HepG2 (cell line): Measurements from ENCODE around the gene CNOT1. TPM values are rescaled to one million over a fixed set of nuclear protein-coding genes. Genes with fewer than 3 reads are reported as not detected.

Experiments used
- ATAC-seq: fragments of 200-7000 bp; cut with Tn5 transposase; 3 replicates; pipeline ENCODE4 v1.9.1; 2020; ENCODE audit warnings: mild to moderate bottlenecking, moderate library complexity
- BruUV-seq: library from RNA; stranded (reverse); fragments of 400-500 nt; replicated peaks from 2 replicates; lab custom pipeline; 2021; lab: Mats Ljungman, UMichigan
- CTCF ChIA-PET: fragments of 300-600 bp; formaldehyde crosslinking; extraction: SDS; loops from one replicate; lab custom pipeline; 2021; ENCODE audit warnings: low total read pairs, inconsistent platforms, low intra/inter-chr PET ratio; lab: Yijun Ruan, JAX
- POLR2A ChIA-PET: fragments of 350-600 bp; sonication (Branson Sonifier 250); formaldehyde crosslinking; loops from one replicate; lab custom pipeline; 2020; ENCODE audit warnings: antibody characterized with exemption, inconsistent platforms; lab: Yijun Ruan, JAX
- DNase-seq: peaks from one replicate; pipeline ENCODE4 v3.0.0-alpha.2; 2015; ENCODE audit warnings: low spot score
- FAIRE-seq: peaks from 3 replicates; lab custom pipeline; 2011; peaks lifted over from hg19 to GRCh38; lab: Jason Lieb, UNC
- H2AFZ ChIP-seq: one replicate; pipeline ENCODE4 v1.6.1; 2011; ENCODE audit warnings: low read length, inconsistent platforms
- H3K27ac ChIP-seq: fragments of 300-600 bp; 3 replicates; pipeline ENCODE4 v1.8.0; 2011; ENCODE audit warnings: mixed run types, mild to moderate bottlenecking, mixed read lengths, low read length, inconsistent platforms; ENCODE audit not compliant: insufficient read depth; ENCODE audit errors: extremely low read length
- H3K27me3 ChIP-seq, 2 experiments: fragments of 200-600 bp in 1 of 2; 2 replicates in 1 of 2; 3 replicates in 1 of 2; pipeline versions ENCODE4 v1.6.0 to v1.8.0; 2011; ENCODE audit warnings: low read length in 2 of 2, mild to moderate bottlenecking in 2 of 2, moderate library complexity in 2 of 2, inconsistent platforms in 1 of 2; ENCODE audit not compliant: insufficient read depth in 2 of 2, control insufficient read depth in 1 of 2
- H3K36me3 ChIP-seq, 2 experiments: fragments of 200-600 bp in 1 of 2; replicated peaks in 1 of 2; 2 replicates in 1 of 2; 3 replicates in 1 of 2; pipeline versions ENCODE4 v1.5.1 to v1.8.0; 2011; ENCODE audit warnings: low read length in 2 of 2, inconsistent platforms in 1 of 2; ENCODE audit not compliant: insufficient read depth in 2 of 2, control insufficient read depth in 1 of 2
- H3K4me1 ChIP-seq: 2 replicates; pipeline ENCODE4 v1.5.1; 2012; ENCODE audit warnings: low read length, inconsistent platforms; ENCODE audit not compliant: insufficient read depth
- H3K4me2 ChIP-seq: 2 replicates; pipeline ENCODE4 v1.6.0; 2011; ENCODE audit warnings: low read depth, low read length, inconsistent platforms
- H3K4me3 ChIP-seq, 3 experiments: fragments of 200-600 bp in 1 of 3; sonication (generic), shearing (Covaris generic) in 1 of 3; replicated peaks in 1 of 3; 2 replicates each; pipeline ENCODE4 v1.5.1; 2011 to 2016; ENCODE audit warnings: low read length in 3 of 3, inconsistent platforms in 2 of 3, low read depth in 2 of 3, mild to moderate bottlenecking in 2 of 3, control low read depth in 1 of 3, mixed read lengths in 1 of 3; ENCODE audit not compliant: insufficient read depth in 1 of 3
- H3K79me2 ChIP-seq: one replicate; pipeline ENCODE4 v1.6.1; 2011; ENCODE audit warnings: low read length, inconsistent platforms; ENCODE audit not compliant: insufficient read depth
- H3K9ac ChIP-seq: 2 replicates; pipeline ENCODE4 v1.6.0; 2011; ENCODE audit warnings: mild to moderate bottlenecking, low read depth, low read length, inconsistent platforms; ENCODE audit not compliant: insufficient read depth
- H3K9me3 ChIP-seq: 2 replicates; pipeline ENCODE4 v1.5.1; 2012; ENCODE audit warnings: mild to moderate bottlenecking, low read length
- H4K20me1 ChIP-seq: 2 replicates; pipeline ENCODE4 v1.6.0; 2011; ENCODE audit warnings: inconsistent platforms, mild to moderate bottlenecking, low read length, moderate library complexity; ENCODE audit not compliant: insufficient read depth
- BORCS8-MEF2B ChIP-seq: sonication (generic); formaldehyde crosslinking; IDR thresholded peaks from 2 replicates; pipeline ENCODE4 v1.8.0; 2022; ENCODE audit warnings: mild to moderate bottlenecking, missing genetic modification reagents
- CC2D1A ChIP-seq: sonication (generic); formaldehyde crosslinking; IDR thresholded peaks from 2 replicates; pipeline ENCODE4 v1.8.1; 2023; ENCODE audit warnings: mild to moderate bottlenecking, missing genetic modification reagents
- JUN ChIP-seq: sonication (generic); formaldehyde crosslinking; IDR thresholded peaks from 2 replicates; pipeline ENCODE4 v1.4.0; 2020; ENCODE audit warnings: mild to moderate bottlenecking, missing genetic modification reagents
- KMT2A ChIP-seq: sonication (generic); formaldehyde crosslinking; IDR thresholded peaks from 2 replicates; pipeline ENCODE4 v1.4.0; 2020; ENCODE audit warnings: missing genetic modification reagents
- NFATC3 ChIP-seq: sonication (generic); formaldehyde crosslinking; IDR thresholded peaks from 2 replicates; pipeline ENCODE4 v1.5.1; 2020; ENCODE audit warnings: mild to moderate bottlenecking, missing genetic modification reagents
- PITX1 ChIP-seq: sonication (generic); formaldehyde crosslinking; IDR thresholded peaks from 2 replicates; pipeline ENCODE4 v1.5.1; 2020; ENCODE audit warnings: mild to moderate bottlenecking, missing genetic modification reagents
- POLR2AphosphoS5 ChIP-seq: IDR thresholded peaks from 2 replicates; pipeline ENCODE4 v1.6.1; 2012; ENCODE audit warnings: low read depth, low read length
- RAD21 ChIP-seq: fragments of 450-650 bp; formaldehyde crosslinking; IDR thresholded peaks from 2 replicates; pipeline ENCODE4 v1.5.0; 2020; ENCODE audit warnings: mild to moderate bottlenecking
- RBM22 ChIP-seq: fragments of 200-400 bp; formaldehyde crosslinking; optimal IDR thresholded peaks from 2 replicates; pipeline ENCODE3; 2017; ENCODE audit warnings: mild to moderate bottlenecking, low read length, moderate library complexity
- RFXANK ChIP-seq: IDR thresholded peaks from 2 replicates; pipeline ENCODE4 v1.6.1; 2016
- RXRA ChIP-seq: sonication (generic); formaldehyde crosslinking; IDR thresholded peaks from 2 replicates; pipeline ENCODE4 v1.5.1; 2020; ENCODE audit warnings: missing genetic modification reagents
- TMF1 ChIP-seq: sonication (generic); formaldehyde crosslinking; IDR thresholded peaks from 2 replicates; pipeline ENCODE4 v1.8.1; 2022; ENCODE audit warnings: low read depth, missing genetic modification reagents
- ZNF160 ChIP-seq: sonication (generic); formaldehyde crosslinking; IDR thresholded peaks from 2 replicates; pipeline ENCODE4 v1.8.0; 2022; ENCODE audit warnings: mild to moderate bottlenecking, inconsistent platforms, missing genetic modification reagents
- ZNF703 ChIP-seq: sonication (generic); formaldehyde crosslinking; IDR thresholded peaks from 2 replicates; pipeline ENCODE4 v1.5.1; 2020; ENCODE audit warnings: missing genetic modification reagents, mild to moderate bottlenecking, moderate library complexity, borderline replicate concordance
- ZNF792 ChIP-seq: IDR thresholded peaks from 2 replicates; pipeline ENCODE4 v1.6.1; 2016
- ZNF816 ChIP-seq: sonication (generic); formaldehyde crosslinking; IDR thresholded peaks from 2 replicates; pipeline ENCODE4 v1.8.0; 2022; ENCODE audit warnings: missing genetic modification reagents, mild to moderate bottlenecking, borderline replicate concordance
- in situ Hi-C: cut with HindIII; loops from 2 replicates; pipeline ENCODE4 v1.10.0; 2017; ENCODE audit warnings: low pct_unique_long_range_greater_than_20kb; ENCODE audit not compliant: extremely low pct_ligation_motif_present
- intact Hi-C: fragments of 100-400 bp; cut with micrococcal nuclease; formaldehyde crosslinking; loops from one replicate; pipeline ENCODE4 v1.10.0; 2022; ENCODE audit not compliant: unreplicated experiment
- polyA plus RNA-seq, 8 experiments: library from polyadenylated mRNA; depleted of rRNA in 3 of 8; stranded (reverse) in 7 of 8; unstranded in 1 of 8; fragments of >200 nt; fragmentation: Illumina TruSeq in 4 of 8; extraction: Trizol in 4 of 8; gene quantifications; 2 replicates each; pipeline versions ENCODE4 v1.2.1 to v1.2.3, GENCODE V29; 2011 to 2016; ENCODE audit warnings: low read depth in 4 of 8, missing spikeins in 1 of 8, mixed read lengths in 1 of 8; ENCODE audit not compliant: insufficient read depth in 1 of 8
- total RNA-seq, 5 experiments: library from RNA; depleted of rRNA; stranded (reverse); fragments of >200 nt; fragmentation: Illumina TruSeq; extraction: Trizol; gene quantifications; 2 replicates each; pipeline ENCODE4 v1.2.3, GENCODE V29; 2016; ENCODE audit warnings: low read depth in 1 of 5
- TF ChIP-seq, protein P1 (sequence below): sonication (generic); formaldehyde crosslinking; IDR thresholded peaks from 2 replicates; pipeline ENCODE4 v1.4.0; 2020; ENCODE audit warnings: mild to moderate bottlenecking, missing genetic modification reagents
- TF ChIP-seq, protein P2 (sequence below): sonication (generic); formaldehyde crosslinking; IDR thresholded peaks from 2 replicates; pipeline ENCODE4 v1.4.0; 2020; ENCODE audit warnings: missing genetic modification reagents, mild to moderate bottlenecking, borderline replicate concordance

The CNOT1 gene
- total and polyA plus RNA-seq, 2 of the 13 experiments (the other 11 are each of a cell fraction or from before 2014, with no cell fraction given), result 188 to 232 TPM

DNA sequence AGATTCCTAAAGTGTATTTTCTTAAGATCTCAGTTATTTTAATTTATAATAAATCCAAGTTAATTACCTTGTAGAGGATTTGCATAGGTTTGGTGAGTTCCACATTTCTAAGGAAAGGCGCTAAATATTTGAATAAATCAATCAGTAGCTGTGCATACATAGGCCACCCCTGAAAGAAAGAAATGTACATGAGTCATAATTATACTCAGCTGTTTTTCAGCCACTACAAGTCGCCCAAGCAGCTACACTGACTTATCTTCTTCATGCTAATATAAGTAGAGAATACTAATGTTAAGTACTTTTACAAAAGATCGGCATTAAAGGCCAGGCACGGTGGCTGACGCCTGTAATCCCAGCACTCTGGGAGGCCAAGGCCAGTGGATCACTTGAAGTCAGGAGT lies 99.4 kb downstream of the CNOT1 start (continued):
- TF ChIP-seq JUN (CRISPR knock-in tag) (no peak), PITX1 (CRISPR knock-in tag) (no peak), BORCS8-MEF2B (CRISPR knock-in tag) (no peak)
- TF ChIP-seq, protein P1, sequence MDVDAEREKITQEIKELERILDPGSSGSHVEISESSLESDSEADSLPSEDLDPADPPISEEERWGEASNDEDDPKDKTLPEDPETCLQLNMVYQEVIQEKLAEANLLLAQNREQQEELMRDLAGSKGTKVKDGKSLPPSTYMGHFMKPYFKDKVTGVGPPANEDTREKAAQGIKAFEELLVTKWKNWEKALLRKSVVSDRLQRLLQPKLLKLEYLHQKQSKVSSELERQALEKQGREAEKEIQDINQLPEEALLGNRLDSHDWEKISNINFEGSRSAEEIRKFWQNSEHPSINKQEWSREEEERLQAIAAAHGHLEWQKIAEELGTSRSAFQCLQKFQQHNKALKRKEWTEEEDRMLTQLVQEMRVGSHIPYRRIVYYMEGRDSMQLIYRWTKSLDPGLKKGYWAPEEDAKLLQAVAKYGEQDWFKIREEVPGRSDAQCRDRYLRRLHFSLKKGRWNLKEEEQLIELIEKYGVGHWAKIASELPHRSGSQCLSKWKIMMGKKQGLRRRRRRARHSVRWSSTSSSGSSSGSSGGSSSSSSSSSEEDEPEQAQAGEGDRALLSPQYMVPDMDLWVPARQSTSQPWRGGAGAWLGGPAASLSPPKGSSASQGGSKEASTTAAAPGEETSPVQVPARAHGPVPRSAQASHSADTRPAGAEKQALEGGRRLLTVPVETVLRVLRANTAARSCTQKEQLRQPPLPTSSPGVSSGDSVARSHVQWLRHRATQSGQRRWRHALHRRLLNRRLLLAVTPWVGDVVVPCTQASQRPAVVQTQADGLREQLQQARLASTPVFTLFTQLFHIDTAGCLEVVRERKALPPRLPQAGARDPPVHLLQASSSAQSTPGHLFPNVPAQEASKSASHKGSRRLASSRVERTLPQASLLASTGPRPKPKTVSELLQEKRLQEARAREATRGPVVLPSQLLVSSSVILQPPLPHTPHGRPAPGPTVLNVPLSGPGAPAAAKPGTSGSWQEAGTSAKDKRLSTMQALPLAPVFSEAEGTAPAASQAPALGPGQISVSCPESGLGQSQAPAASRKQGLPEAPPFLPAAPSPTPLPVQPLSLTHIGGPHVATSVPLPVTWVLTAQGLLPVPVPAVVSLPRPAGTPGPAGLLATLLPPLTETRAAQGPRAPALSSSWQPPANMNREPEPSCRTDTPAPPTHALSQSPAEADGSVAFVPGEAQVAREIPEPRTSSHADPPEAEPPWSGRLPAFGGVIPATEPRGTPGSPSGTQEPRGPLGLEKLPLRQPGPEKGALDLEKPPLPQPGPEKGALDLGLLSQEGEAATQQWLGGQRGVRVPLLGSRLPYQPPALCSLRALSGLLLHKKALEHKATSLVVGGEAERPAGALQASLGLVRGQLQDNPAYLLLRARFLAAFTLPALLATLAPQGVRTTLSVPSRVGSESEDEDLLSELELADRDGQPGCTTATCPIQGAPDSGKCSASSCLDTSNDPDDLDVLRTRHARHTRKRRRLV (CRISPR knock-in tag), result no peak

GRCh38 chr16:58519707-58520106 lies 109.9 kb downstream of the CNOT1 start:
- no peak overlapping the region for H3K27ac ChIP-seq
- H3K9ac ChIP-seq, result no peak overlapping the region
- H3K27me3 ChIP-seq, result no peaks in the 10 kb centered on the region
- BruUV-seq, result TSS peak; percentile 6
- TF ChIP-seq RAD21 (CRISPR knock-in tag), result no peak
- TF ChIP-seq TMF1, result no peak
- TF ChIP-seq ZNF816 (CRISPR knock-in tag), result no peak
- TF ChIP-seq POLR2AphosphoS5, result peak; percentile 24; the same call in 1 of the 2 replicates
- TF ChIP-seq NFATC3 (CRISPR knock-in tag), result no peak
- TF ChIP-seq RXRA (CRISPR knock-in tag), result no peak
- TF ChIP-seq, protein P2, sequence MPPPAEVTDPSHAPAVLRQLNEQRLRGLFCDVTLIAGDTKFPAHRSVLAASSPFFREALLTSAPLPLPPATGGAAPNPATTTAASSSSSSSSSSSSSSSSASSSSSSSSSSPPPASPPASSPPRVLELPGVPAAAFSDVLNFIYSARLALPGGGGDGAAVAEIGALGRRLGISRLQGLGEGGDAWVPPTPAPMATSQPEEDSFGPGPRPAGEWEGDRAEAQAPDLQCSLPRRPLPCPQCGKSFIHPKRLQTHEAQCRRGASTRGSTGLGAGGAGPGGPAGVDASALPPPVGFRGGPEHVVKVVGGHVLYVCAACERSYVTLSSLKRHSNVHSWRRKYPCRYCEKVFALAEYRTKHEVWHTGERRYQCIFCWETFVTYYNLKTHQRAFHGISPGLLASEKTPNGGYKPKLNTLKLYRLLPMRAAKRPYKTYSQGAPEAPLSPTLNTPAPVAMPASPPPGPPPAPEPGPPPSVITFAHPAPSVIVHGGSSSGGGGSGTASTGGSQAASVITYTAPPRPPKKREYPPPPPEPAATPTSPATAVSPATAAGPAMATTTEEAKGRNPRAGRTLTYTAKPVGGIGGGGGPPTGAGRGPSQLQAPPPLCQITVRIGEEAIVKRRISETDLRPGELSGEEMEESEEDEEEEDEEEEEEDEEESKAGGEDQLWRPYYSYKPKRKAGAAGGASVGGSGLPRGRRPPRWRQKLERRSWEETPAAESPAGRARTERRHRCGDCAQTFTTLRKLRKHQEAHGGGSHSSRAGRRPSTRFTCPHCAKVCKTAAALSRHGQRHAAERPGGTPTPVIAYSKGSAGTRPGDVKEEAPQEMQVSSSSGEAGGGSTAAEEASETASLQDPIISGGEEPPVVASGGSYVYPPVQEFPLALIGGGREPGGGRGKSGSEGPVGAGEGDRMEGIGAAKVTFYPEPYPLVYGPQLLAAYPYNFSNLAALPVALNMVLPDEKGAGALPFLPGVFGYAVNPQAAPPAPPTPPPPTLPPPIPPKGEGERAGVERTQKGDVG, result no peak
- TF ChIP-seq ZNF703, result no peak
- no peak for TF ChIP-seq CC2D1A
- peak; percentile 95 for TF ChIP-seq RBM22
- no peak for TF ChIP-seq RFXANK (CRISPR knock-in tag)
- TF ChIP-seq KMT2A, result no peak
- no peak for TF ChIP-seq ZNF792 (CRISPR knock-in tag)
- TF ChIP-seq ZNF160 (CRISPR knock-in tag), result no peak
- in situ Hi-C loops (loop anchor here (10.0 kb wide), 1 partner anchor 115 kb away; no protein-coding TSS in a partner anchor), intact Hi-C loops (loop anchor here (10.0 kb wide), 1 partner anchor 45 kb away; no protein-coding TSS in a partner anchor)
- peaks cover 19% of the 10 kb centered on the region for H3K4me1 ChIP-seq
- peaks cover 5% of the 10 kb centered on the region for H3K79me2 ChIP-seq
- ATAC-seq, result no peak
- FAIRE-seq, result no peak
- no peak overlapping the region for H2AFZ ChIP-seq
- CTCF ChIA-PET, result no interaction called here
- POLR2A ChIA-PET, result interaction anchor here (1.7 kb wide), 1 partner anchor 109 kb away, joined by 5 read pairs; the partner anchor contains the start of gene CNOT1
- H3K36me3 ChIP-seq, result peaks cover 28 to 78% of the 10 kb centered on the region in 2 experiments
- H3K9me3 ChIP-seq, result no peaks in the 10 kb centered on the region
- H3K4me3 ChIP-seq, result no peak overlapping the region
- H3K4me2 ChIP-seq, result no peak overlapping the region
- no peak for DNase-seq
- peaks cover 12% of the 10 kb centered on the region for H4K20me1 ChIP-seq
